ACHN (cell line): ENCODE results near the gene PIGV.
"Not testable (repeated sequence)": the region's sequence is repeated elsewhere in the genome, so short reads cannot be mapped to it uniquely, and the experiment has no call there.

ENCODE experiments used
- DNase-seq: peaks from one replicate; pipeline ENCODE4 v3.0.0-alpha.2; 2015
- in situ Hi-C: cut with HindIII; loops from 2 replicates; pipeline ENCODE4 v1.10.0; 2017; ENCODE audit warnings: low sequenced_read_pairs, low pct_ligation_motif_present, low pct_unique_long_range_greater_than_20kb

The PIGV gene

GRCh38 chr1:26826261-26827105, 38.7 kb downstream of the PIGV start, which contains the start of gene ZDHHC18:
TSS of gene ZDHHC18 (plus strand) at chr1:26826688. CDS start at chr1:26826805, 117 bp downstream.
- DNase-seq: peak; percentile 63
- in situ Hi-C loops: no loop called here

GRCh38 chr1:26827106-26827604, 39.4 kb downstream of the PIGV start:
- in situ Hi-C loops: no loop called here
- DNase-seq: no peak

- in situ Hi-C loops: no loop called here
- no peak for DNase-seq
These were observed 39.9 kb downstream of the PIGV start for GRCh38 chr1:26827663-26828062.

- in situ Hi-C loops: no loop called here
These were observed 40.8 kb downstream of the PIGV start for GRCh38 chr1:26828411-26828991.

GRCh38 chr1:26829184-26829911, 41.6 kb downstream of the PIGV start:
- in situ Hi-C loops: no loop called here

More at GRCh38 chr1:26828411-26828991, 40.8 kb downstream of the PIGV start:
- no peak for DNase-seq

GRCh38 chr1:26831059-26831458, 43.3 kb downstream of the PIGV start:
- in situ Hi-C loops: loop anchor here (10.0 kb wide), 1 partner anchor 54 kb away; no protein-coding TSS in a partner anchor

More at GRCh38 chr1:26829184-26829911, 41.6 kb downstream of the PIGV start:
- DNase-seq: no peak

GRCh38 chr1:26831546-26832248, 43.9 kb downstream of the PIGV start:
- DNase-seq: no peak
- in situ Hi-C loops: loop anchor here (10.0 kb wide), 1 partner anchor 53 kb away; no protein-coding TSS in a partner anchor

More at GRCh38 chr1:26831059-26831458, 43.3 kb downstream of the PIGV start:
- DNase-seq: no peak

GRCh38 chr1:26832249-26832960, 44.7 kb downstream of the PIGV start:
- DNase-seq: no peak
- in situ Hi-C loops: loop anchor here (10.0 kb wide), 1 partner anchor 52 kb away; no protein-coding TSS in a partner anchor

- no peak for DNase-seq
- in situ Hi-C loops: loop anchor here (10.0 kb wide), 1 partner anchor 51 kb away; no protein-coding TSS in a partner anchor
These were observed 46.0 kb downstream of the PIGV start for GRCh38 chr1:26833432-26834405.

GRCh38 chr1:26837665-26838064, 49.9 kb downstream of the PIGV start:
- not testable (repeated sequence) for DNase-seq
- in situ Hi-C loops: loop anchor here (10.0 kb wide), 1 partner anchor 47 kb away; no protein-coding TSS in a partner anchor

- no peak for DNase-seq
- in situ Hi-C loops: loop anchor here (10.0 kb wide), 1 partner anchor 46 kb away; no protein-coding TSS in a partner anchor
These were observed 51.0 kb downstream of the PIGV start for GRCh38 chr1:26838474-26839338.

- in situ Hi-C loops: loop anchor here (10.0 kb wide), 1 partner anchor 45 kb away; no protein-coding TSS in a partner anchor
- DNase-seq: no peak
These were observed 51.6 kb downstream of the PIGV start for GRCh38 chr1:26839339-26839722.

GRCh38 chr1:26839779-26840178, 52.0 kb downstream of the PIGV start:
- in situ Hi-C loops: loop anchor here (10.0 kb wide), 1 partner anchor 45 kb away; no protein-coding TSS in a partner anchor
- no peak for DNase-seq

- no peak for DNase-seq
- in situ Hi-C loops: no loop called here
These were observed 56.9 kb downstream of the PIGV start for GRCh38 chr1:26844424-26845196.

GRCh38 chr1:26847826-26848225, 60.1 kb downstream of the PIGV start:
- in situ Hi-C loops: not testable (repeated sequence)

More at GRCh38 chr1:26847826-26848225, 60.1 kb downstream of the PIGV start:
- DNase-seq: not testable (repeated sequence)
